Measurements from ENCODE around the gene CD33.

GRCh38 chr19:51210191-51210784 is 14.6 kb upstream of the CD33 start:
- TF ChIP-seq, protein P1, sequence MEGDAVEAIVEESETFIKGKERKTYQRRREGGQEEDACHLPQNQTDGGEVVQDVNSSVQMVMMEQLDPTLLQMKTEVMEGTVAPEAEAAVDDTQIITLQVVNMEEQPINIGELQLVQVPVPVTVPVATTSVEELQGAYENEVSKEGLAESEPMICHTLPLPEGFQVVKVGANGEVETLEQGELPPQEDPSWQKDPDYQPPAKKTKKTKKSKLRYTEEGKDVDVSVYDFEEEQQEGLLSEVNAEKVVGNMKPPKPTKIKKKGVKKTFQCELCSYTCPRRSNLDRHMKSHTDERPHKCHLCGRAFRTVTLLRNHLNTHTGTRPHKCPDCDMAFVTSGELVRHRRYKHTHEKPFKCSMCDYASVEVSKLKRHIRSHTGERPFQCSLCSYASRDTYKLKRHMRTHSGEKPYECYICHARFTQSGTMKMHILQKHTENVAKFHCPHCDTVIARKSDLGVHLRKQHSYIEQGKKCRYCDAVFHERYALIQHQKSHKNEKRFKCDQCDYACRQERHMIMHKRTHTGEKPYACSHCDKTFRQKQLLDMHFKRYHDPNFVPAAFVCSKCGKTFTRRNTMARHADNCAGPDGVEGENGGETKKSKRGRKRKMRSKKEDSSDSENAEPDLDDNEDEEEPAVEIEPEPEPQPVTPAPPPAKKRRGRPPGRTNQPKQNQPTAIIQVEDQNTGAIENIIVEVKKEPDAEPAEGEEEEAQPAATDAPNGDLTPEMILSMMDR (IDR thresholded peaks at IDR 0.05; ENCODE audit: control extremely low read depth in 1 of 3, insufficient read depth in 1 of 3, low read depth in 1 of 3, low read length in 3 of 3), result no peak
- TF ChIP-seq JUND (IDR thresholded peaks at IDR 0.05; ENCODE audit: low read length), result no peak
- TF ChIP-seq, protein P2, sequence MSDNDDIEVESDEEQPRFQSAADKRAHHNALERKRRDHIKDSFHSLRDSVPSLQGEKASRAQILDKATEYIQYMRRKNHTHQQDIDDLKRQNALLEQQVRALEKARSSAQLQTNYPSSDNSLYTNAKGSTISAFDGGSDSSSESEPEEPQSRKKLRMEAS (IDR thresholded peaks at IDR 0.05), result no peak
- no peak for TF ChIP-seq EZH2 (IDR thresholded peaks at IDR 0.05; ENCODE audit: low read depth, low read length, severe bottlenecking)
- TF ChIP-seq ATF3 (IDR thresholded peaks at IDR 0.05; ENCODE audit: insufficient read depth, low read depth, low read length), result no peak
- TF ChIP-seq EP300 (IDR thresholded peaks at IDR 0.05; ENCODE audit: borderline replicate concordance in 1 of 2, low read depth in 2 of 2, low read length in 2 of 2), result no peak
- TF ChIP-seq TAF1 (IDR thresholded peaks at IDR 0.05; ENCODE audit: low read depth, low read length), result no peak
- TF ChIP-seq SIN3A (conservative IDR thresholded peaks at IDR 0.05 in 1 of 2, IDR thresholded peaks at IDR 0.05 in 1 of 2; ENCODE audit: low read depth in 1 of 2, low read length in 2 of 2), result no peak
- no peak for TF ChIP-seq CREB1 (IDR thresholded peaks at IDR 0.05)
- TF ChIP-seq POLR2AphosphoS5 (IDR thresholded peaks at IDR 0.05; ENCODE audit: low read depth, low read length), result no peak
- no peak for TF ChIP-seq CBX8 (IDR thresholded peaks at IDR 0.05; ENCODE audit: borderline replicate concordance, low read depth, low read length)
- TF ChIP-seq CHD1 (IDR thresholded peaks at IDR 0.05; ENCODE audit: low read depth, low read length), result no peak
